NB4 (cell line): Measurements from ENCODE around the gene THADA.

Source experiments
- CTCF ChIP-seq: IDR thresholded peaks from one replicate; pipeline ENCODE4 v1.5.1; 2012; ENCODE audit warnings: low read depth, low read length
- POLR2A ChIP-seq: IDR thresholded peaks from 2 replicates; pipeline ENCODE4 v1.6.1; 2011; ENCODE audit warnings: mild to moderate bottlenecking; ENCODE audit not compliant: insufficient read length; ENCODE audit errors: extremely low read depth

GRCh38 chr2:43191947-43192516 lies 403.8 kb downstream of the THADA start:
- no peak for TF ChIP-seq POLR2A
- peak; percentile 41 for TF ChIP-seq CTCF
